HEK293 (cell line): ENCODE data around the gene ADAMTS13.
A peak's percentile ranks its signal among the peaks of the same experiment; 100 is the strongest.

Source experiments
- CTCF ChIA-PET: fragments of 350-600 bp; formaldehyde crosslinking; extraction: SDS; loops from one replicate; lab custom pipeline; 2021; ENCODE audit warnings: antibody characterized with exemption; lab: Yijun Ruan, JAX
- POLR2A ChIA-PET: fragments of 300-600 bp; formaldehyde crosslinking; extraction: SDS; loops from one replicate; lab custom pipeline; 2020; ENCODE audit warnings: antibody characterized with exemption, inconsistent platforms; lab: Yijun Ruan, JAX
- H3K27ac ChIP-seq: fragments of 200-500 bp; sonication (Bioruptor generic); 2 replicates; pipeline ENCODE4 v1.5.1; 2014; ENCODE audit warnings: low read depth, low read length, control low read depth, inconsistent platforms; ENCODE audit errors: extremely low read depth
- H3K36me3 ChIP-seq, 2 experiments: fragments of 200-500 bp in 1 of 2; sonication (Bioruptor generic) in 1 of 2; 1 replicate in 1 of 2; 2 replicates in 1 of 2; pipeline ENCODE4 v1.5.1; 2014 to 2017; ENCODE audit warnings: inconsistent platforms in 2 of 2, low read length in 2 of 2; ENCODE audit not compliant: control insufficient read depth in 2 of 2, insufficient read depth in 1 of 2
- H3K4me1 ChIP-seq: fragments of 200-500 bp; sonication (Bioruptor generic); 2 replicates; pipeline ENCODE4 v1.5.1; 2014; ENCODE audit warnings: mild to moderate bottlenecking, low read length, inconsistent platforms; ENCODE audit not compliant: control insufficient read depth, insufficient read depth
- H3K4me3 ChIP-seq: 2 replicates; pipeline ENCODE4 v1.5.1; 2011; ENCODE audit warnings: low read depth, mild to moderate bottlenecking, control low read depth, low read length, moderate library complexity
- H3K9me3 ChIP-seq: fragments of 200-500 bp; sonication (Bioruptor generic); 2 replicates; pipeline ENCODE4 v1.5.1; 2014; ENCODE audit warnings: low read depth, low read length, inconsistent platforms; ENCODE audit not compliant: control insufficient read depth, insufficient read depth
- AEBP2 ChIP-seq: fragments of 450-650 bp; formaldehyde crosslinking; IDR thresholded peaks from 2 replicates; pipeline ENCODE4 v1.5.1; 2016; ENCODE audit warnings: missing biosample characterization, missing genetic modification characterization, borderline replicate concordance
- CTCF ChIP-seq: fragments of 450-650 bp; formaldehyde crosslinking; IDR thresholded peaks from 2 replicates; pipeline ENCODE4 v1.5.1; 2016; ENCODE audit warnings: missing biosample characterization, missing genetic modification characterization
- GLIS2 ChIP-seq: fragments of 450-650 bp; formaldehyde crosslinking; IDR thresholded peaks from 2 replicates; pipeline ENCODE4 v1.5.1; 2016; ENCODE audit warnings: missing biosample characterization, missing genetic modification characterization
- PATZ1 ChIP-seq: fragments of 450-650 bp; formaldehyde crosslinking; IDR thresholded peaks from 2 replicates; pipeline ENCODE4 v1.5.1; 2016; ENCODE audit warnings: missing biosample characterization, missing genetic modification characterization
- PRDM10 ChIP-seq: fragments of 450-650 bp; formaldehyde crosslinking; IDR thresholded peaks from 2 replicates; pipeline ENCODE4 v1.5.1; 2016; ENCODE audit warnings: missing biosample characterization, missing genetic modification characterization
- PRDM6 ChIP-seq: fragments of 450-650 bp; formaldehyde crosslinking; IDR thresholded peaks from 2 replicates; pipeline ENCODE4 v1.5.1; 2017; ENCODE audit warnings: missing biosample characterization, missing genetic modification characterization
- REPIN1 ChIP-seq: fragments of 450-650 bp; formaldehyde crosslinking; IDR thresholded peaks from 2 replicates; pipeline ENCODE4 v1.5.1; 2017; ENCODE audit warnings: missing biosample characterization, missing genetic modification characterization, low read depth
- SCRT2 ChIP-seq: fragments of 450-650 bp; formaldehyde crosslinking; IDR thresholded peaks from 2 replicates; pipeline ENCODE4 v1.5.1; 2016; ENCODE audit warnings: missing biosample characterization, missing genetic modification characterization
- YY1 ChIP-seq: fragments of 450-650 bp; formaldehyde crosslinking; IDR thresholded peaks from 2 replicates; pipeline ENCODE4 v1.5.1; 2018; ENCODE audit warnings: missing biosample characterization, missing genetic modification characterization
- ZBTB10 ChIP-seq: fragments of 450-650 bp; formaldehyde crosslinking; IDR thresholded peaks from 2 replicates; pipeline ENCODE4 v1.5.1; 2016; ENCODE audit warnings: missing biosample characterization, missing genetic modification characterization
- ZBTB20 ChIP-seq: fragments of 450-650 bp; formaldehyde crosslinking; IDR thresholded peaks from 2 replicates; pipeline ENCODE4 v1.5.1; 2016; ENCODE audit warnings: missing biosample characterization, missing genetic modification characterization
- ZBTB26 ChIP-seq: fragments of 450-650 bp; formaldehyde crosslinking; optimal IDR thresholded peaks from 2 replicates; pipeline ENCODE3; 2016; ENCODE audit warnings: missing biosample characterization, mild to moderate bottlenecking, missing genetic modification characterization
- ZBTB8A ChIP-seq: fragments of 450-650 bp; formaldehyde crosslinking; IDR thresholded peaks from 2 replicates; pipeline ENCODE4 v1.5.1; 2016; ENCODE audit warnings: missing biosample characterization, missing genetic modification characterization
- ZFP3 ChIP-seq: fragments of 450-650 bp; formaldehyde crosslinking; IDR thresholded peaks from 2 replicates; pipeline ENCODE4 v1.5.1; 2016; ENCODE audit warnings: low read depth, missing biosample characterization, missing genetic modification characterization
- ZNF157 ChIP-seq: fragments of 450-650 bp; formaldehyde crosslinking; IDR thresholded peaks from 2 replicates; pipeline ENCODE4 v1.5.1; 2016; ENCODE audit warnings: missing biosample characterization, missing genetic modification characterization
- ZNF335 ChIP-seq: fragments of 450-650 bp; formaldehyde crosslinking; conservative IDR thresholded peaks from 2 replicates; pipeline ENCODE4 v1.5.1; 2016; ENCODE audit warnings: missing biosample characterization, missing genetic modification characterization
- ZNF596 ChIP-seq: fragments of 450-650 bp; IDR thresholded peaks from 2 replicates; pipeline ENCODE4 v1.5.0; 2018; ENCODE audit warnings: missing biosample characterization, mild to moderate bottlenecking, missing genetic modification characterization, moderate library complexity
- ZNF600 ChIP-seq: fragments of 450-650 bp; formaldehyde crosslinking; IDR thresholded peaks from 2 replicates; pipeline ENCODE4 v1.5.1; 2016; ENCODE audit warnings: missing biosample characterization, missing genetic modification characterization

Gene ADAMTS13

GRCh38 chr9:133375116-133375723 lies 46.9 kb upstream of the ADAMTS13 start:
- Histone ChIP-seq H3K36me3 (peaks cover 7 to 32% of the 10 kb centered on the region in 2 experiments; a peak in 2 of 3 replicates), H3K9me3 (no peaks in the 10 kb centered on the region), H3K4me1 (peaks cover 5% of the 10 kb centered on the region), H3K27ac (peak overlapping the region; percentile 93), H3K4me3 (peak overlapping the region; percentile 57)
- CTCF ChIA-PET: interaction anchor here (0.6 to 2.4 kb wide), 7 partner anchors 12 to 1361 kb away, joined by 3 to 7 read pairs (median 3); no protein-coding TSS in a partner anchor
- POLR2A ChIA-PET: interaction anchor here (0.9 to 3.9 kb wide), 8 partner anchors 10 to 110 kb away, joined by 3 to 18 read pairs (median 4); partner anchors contain the start of genes MED22, RPL7A, SURF1 and SURF2
- TF ChIP-seq GLIS2 (tag by site-specific recombination) (peak; percentile 67), YY1 (no peak), ZNF600 (tag by site-specific recombination) (peak; percentile 91), ZBTB20 (peak; percentile 83), PRDM6 (no peak), AEBP2 (no peak), SCRT2 (peak; percentile 88), PATZ1 (tag by site-specific recombination) (peak; percentile 69), ZBTB8A (no peak), ZNF157 (tag by site-specific recombination) (no peak), ZBTB26 (tag by site-specific recombination) (peak; percentile 41), ZNF596 (tag by site-specific recombination) (no peak), ZNF335 (tag by site-specific recombination) (peak; percentile 65), ZBTB10 (tag by site-specific recombination) (peak; percentile 59; the same call in 1 of the 2 replicates), PRDM10 (tag by site-specific recombination) (peak; percentile 50; the same call in 1 of the 2 replicates), REPIN1 (tag by site-specific recombination) (no peak), ZFP3 (tag by site-specific recombination) (no peak), CTCF (peak; percentile 68; the same call in 1 of the 2 replicates)
